GM08714 (cell line): Measurements from ENCODE around the gene ZFP36L2.
"Not testable (repeated sequence)": the region's sequence is repeated elsewhere in the genome, so short reads cannot be mapped to it uniquely, and the experiment has no call there.

ENCODE experiments used
- H3K4me3 ChIP-seq: fragments of 200-500 bp; sonication (Bioruptor generic); 2 replicates; pipeline ENCODE4 v1.5.1; 2014; ENCODE audit warnings: mild to moderate bottlenecking, low read length, inconsistent platforms
- ZNF274 ChIP-seq: IDR thresholded peaks from 2 replicates; pipeline ENCODE4 v1.6.1; 2012; ENCODE audit warnings: mild to moderate bottlenecking, low read depth, low read length

ZFP36L2 gene

GRCh38 chr2:43199492-43200488 is 26.6 kb downstream of the ZFP36L2 start:
- no peak for TF ChIP-seq ZNF274
- H3K4me3 ChIP-seq, result no peak overlapping the region

- no peak for TF ChIP-seq ZNF274
- no peak overlapping the region for H3K4me3 ChIP-seq
Observed at GRCh38 chr2:43198263-43198662, 28.1 kb downstream of the ZFP36L2 start.

- no peak overlapping the region for H3K4me3 ChIP-seq
- no peak for TF ChIP-seq ZNF274
Observed at GRCh38 chr2:43197588-43197896, 28.9 kb downstream of the ZFP36L2 start.

DNA sequence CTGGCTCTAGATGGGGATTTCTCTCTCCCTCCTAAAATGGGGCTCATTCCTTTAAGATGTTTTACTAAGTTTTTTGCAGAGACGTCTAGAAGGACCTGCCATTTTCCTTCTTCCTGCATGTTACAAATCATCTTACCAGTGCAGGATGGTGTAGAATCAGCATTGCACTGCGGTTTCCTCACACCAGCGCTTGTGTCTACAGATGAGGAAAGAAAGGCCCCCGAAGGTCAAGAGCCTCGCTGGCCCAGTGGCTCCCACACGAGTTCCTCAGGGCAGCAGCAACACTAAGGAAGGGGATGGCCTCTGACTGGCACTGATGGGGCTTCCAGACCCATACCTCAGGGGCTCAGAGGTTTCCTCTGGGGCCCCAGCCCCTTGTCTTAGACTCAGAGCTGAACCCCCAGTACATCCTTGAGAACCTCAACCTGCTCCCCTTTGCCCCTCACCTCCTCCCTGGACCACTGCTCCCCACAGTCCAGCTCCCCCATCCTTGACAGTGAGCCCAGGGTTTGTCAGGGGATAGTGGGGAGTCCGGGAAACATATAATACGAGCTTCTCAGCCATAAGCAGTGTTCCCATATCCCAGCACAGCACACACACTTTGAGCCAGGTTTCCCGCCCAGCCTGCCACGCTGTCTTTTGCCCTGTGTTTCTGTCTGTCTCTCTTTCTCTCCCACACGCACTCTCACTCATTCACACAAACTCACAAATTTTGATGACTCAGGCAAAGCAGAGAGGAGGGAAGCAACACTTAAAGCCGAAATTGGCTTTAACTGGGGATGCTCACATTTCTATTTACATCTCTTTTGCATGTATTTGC is 29.4 kb downstream of the ZFP36L2 start:
- TF ChIP-seq ZNF274, result no peak
- no peak overlapping the region for H3K4me3 ChIP-seq

DNA sequence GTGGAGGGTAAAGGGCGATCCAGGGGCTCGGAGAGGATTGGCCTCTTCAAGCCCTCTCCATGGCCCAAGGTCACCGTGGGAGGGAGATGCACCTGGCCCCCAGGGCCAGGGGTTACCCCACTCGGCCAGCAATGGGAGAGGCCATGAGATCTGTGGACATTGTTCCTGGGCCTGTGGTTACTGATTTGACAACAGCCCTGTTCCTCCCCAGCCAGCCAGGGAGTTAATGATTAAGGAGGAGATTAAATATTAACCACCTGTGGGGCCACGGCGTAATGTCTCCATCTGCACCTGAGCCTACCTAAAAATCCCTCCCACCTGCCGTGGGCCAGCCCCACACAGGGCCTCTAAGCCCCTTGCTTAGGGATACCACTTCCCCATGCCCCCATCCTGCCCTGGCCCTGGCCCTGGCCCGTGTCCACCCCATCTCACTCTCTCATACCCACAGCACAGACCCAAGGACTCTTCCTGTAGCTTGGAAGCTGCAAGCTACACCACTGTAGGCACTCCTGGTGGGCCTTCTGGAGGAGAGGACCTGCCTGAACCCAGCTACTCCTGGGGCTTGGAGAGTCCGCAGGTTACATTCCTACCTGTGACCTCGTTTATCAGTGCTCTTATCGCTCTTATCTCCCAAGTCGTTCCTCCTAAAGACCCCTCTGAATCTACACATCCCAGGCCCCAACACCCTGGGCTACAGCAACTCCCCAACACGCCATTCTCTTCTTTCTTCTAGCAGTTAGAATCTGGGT is 32.1 kb downstream of the ZFP36L2 start:
- no peak for TF ChIP-seq ZNF274

GRCh38 chr2:43193652-43194120 is 32.7 kb downstream of the ZFP36L2 start:
- no peak overlapping the region; the same call in 1 of the 2 replicates for H3K4me3 ChIP-seq
- no peak for TF ChIP-seq ZNF274

More for the DNA sequence above, 32.1 kb downstream of the ZFP36L2 start:
- no peak overlapping the region; the same call in 1 of the 2 replicates for H3K4me3 ChIP-seq

DNA sequence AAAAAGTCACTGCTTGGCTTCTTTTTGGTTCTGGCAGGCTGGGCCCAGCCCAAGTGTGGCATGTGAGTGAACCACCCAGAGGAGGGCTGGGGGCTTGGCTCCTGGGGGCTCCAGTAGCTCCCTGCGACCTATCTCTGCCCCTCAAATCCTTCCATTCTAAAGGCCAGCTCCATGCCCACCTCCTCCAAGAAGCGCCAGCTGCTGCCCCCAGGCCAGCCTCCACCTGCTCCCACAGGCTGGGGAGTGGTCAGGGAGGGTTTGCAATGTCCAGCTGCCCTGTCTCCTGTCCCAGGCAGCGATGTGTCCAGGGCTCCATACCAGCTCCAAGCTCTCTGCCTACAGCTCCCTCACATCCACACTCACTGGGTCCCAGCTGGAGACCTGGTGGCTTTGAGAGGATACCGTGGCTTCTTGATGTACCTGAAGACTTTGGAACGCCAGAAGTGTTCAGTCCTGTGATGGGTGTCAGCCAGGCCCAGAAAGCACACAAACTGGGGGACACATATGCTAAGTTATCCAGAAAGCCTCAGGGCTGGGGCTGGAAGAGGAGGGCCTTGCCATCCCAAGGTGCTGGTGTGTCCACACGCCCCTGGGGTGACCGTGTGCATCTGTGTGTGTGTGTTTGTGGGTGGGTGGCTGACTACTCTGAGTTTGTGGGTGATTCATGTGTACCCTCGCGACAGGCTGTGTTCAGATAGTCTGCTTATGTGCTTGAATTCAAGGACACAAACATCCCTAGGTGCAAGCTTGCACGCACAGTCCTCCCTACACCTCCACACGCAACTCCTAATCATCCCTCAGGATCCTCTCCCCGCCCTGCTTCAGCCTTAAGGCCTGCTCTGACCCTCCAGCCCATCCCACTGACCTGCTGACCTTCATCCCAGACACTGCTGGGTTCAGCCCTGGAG is 33.4 kb downstream of the ZFP36L2 start:
- TF ChIP-seq ZNF274, result no peak

DNA sequence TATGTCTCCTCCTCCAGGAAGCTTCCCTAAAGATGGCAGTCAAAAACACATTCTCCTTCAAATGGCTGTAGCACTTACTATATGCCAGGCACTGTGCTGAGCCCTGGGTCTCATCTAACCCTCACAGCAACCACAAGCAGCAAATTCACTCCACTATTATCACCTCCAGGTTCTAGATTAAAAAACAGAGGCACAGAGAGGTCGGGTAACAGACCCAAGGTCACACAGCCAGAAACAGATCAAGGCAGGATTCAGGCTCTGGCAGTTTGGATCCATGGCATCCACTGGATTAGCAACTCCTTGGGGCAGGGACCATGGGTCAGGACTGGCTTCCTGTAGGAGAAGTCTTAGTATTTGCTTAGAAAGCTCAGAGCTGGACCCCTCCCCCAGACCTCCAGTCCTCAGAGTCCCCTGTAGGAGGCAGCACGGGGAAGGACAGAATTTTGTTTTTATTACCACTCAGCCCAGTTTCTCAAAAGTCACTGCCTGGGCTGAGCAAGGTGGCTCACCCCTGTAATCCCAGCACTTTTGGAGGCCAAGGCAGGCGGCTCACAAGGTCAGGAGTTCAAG is 34.4 kb downstream of the ZFP36L2 start:
- H3K4me3 ChIP-seq, result no peak overlapping the region
- TF ChIP-seq ZNF274, result no peak

More for the DNA sequence above, 33.4 kb downstream of the ZFP36L2 start:
- H3K4me3 ChIP-seq, result no peak overlapping the region

DNA sequence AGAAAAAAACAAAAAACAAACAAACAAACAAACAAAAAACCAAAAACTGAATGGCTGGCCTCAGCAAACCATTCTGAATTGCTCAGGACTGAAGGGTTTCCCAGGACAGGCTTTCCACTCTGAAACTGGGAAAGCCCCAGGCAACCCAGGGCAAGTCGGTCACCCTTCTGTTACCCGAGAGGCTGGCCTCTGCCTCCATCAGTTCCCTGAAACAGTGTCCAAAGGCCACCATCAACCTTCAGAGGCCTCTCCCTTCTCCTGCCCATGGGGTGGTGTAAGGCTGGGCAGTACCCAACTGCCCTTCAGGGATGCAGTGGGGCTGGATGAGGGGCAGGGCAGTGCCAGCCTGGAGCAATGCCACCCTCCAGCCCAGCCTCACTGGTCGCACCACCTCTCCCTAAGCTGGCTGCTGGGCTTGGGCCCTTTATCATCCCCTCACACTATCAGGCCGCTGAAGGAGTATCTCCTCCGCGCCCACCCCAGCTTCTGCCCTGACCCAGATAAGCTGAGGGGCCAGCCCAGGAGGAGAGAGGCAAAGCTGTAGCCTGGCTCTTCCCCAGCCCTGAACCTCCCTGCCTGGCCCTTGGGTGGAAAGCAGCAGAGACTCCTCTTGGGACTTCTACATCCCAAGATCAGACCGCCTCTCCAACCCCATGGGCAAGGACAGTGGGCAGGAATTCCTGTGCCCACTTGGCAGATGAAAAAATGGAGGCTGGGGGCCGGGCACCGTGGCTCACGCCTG is 35.9 kb downstream of the ZFP36L2 start:
- no peak for TF ChIP-seq ZNF274
- H3K4me3 ChIP-seq, result no peak overlapping the region

GRCh38 chr2:43189861-43190260 is 36.5 kb downstream of the ZFP36L2 start:
- H3K4me3 ChIP-seq, result not testable (repeated sequence)

- no peak for TF ChIP-seq ZNF274
- H3K4me3 ChIP-seq, result no peak overlapping the region
Observed at GRCh38 chr2:43188561-43189386, 37.6 kb downstream of the ZFP36L2 start.
